Nephron (organoid): ENCODE results near the gene ILK.

ENCODE experiments used
- H3K27ac Mint-ChIP-seq, 3 experiments: 2 replicates each; pipeline ENCODE4 v1.8.0; 2020; ENCODE audit warnings: mixed read lengths in 3 of 3, mild to moderate bottlenecking in 2 of 3, moderate library complexity in 1 of 3
- H3K27me3 Mint-ChIP-seq: 2 replicates; pipeline ENCODE4 v1.8.0; 2021; ENCODE audit warnings: low read depth, mild to moderate bottlenecking, moderate library complexity, mixed read lengths
- H3K36me3 Mint-ChIP-seq: 2 replicates; pipeline ENCODE4 v1.8.0; 2020; ENCODE audit warnings: low read depth, mixed read lengths
- H3K4me1 Mint-ChIP-seq: 2 replicates; pipeline ENCODE4 v1.8.0; 2020; ENCODE audit warnings: mixed read lengths
- H3K4me3 Mint-ChIP-seq, 3 experiments: 2 replicates each; pipeline ENCODE4 v1.8.0; 2020; ENCODE audit warnings: mild to moderate bottlenecking in 3 of 3, mixed read lengths in 3 of 3, moderate library complexity in 2 of 3
- H3K9me3 Mint-ChIP-seq: 2 replicates; pipeline ENCODE4 v1.8.0; 2020; ENCODE audit warnings: mixed read lengths
- TF ChIP-seq, protein P1 (sequence below), 3 experiments: fragments of 200-600 bp; sonication (generic); IDR thresholded peaks; one replicate each; pipeline ENCODE4 v1.5.0; 2021; ENCODE audit warnings: antibody characterized with exemption in 3 of 3; ENCODE audit not compliant: unreplicated experiment in 3 of 3

Gene ILK

DNA sequence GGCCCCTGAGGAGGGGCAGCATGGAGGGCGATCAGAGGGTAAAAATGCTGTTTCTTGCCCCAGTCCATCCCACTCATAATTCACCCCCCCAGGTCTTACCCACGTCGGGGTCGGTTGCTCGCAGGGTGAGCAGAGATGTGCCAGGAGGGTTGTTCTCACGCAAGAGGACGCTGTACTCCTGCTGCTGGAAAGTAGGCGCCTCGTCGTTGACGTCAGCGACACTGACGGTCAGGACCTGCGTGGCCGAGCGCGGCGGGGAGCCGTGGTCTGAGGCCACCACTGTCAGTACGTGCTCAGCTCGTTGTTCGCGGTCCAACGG lies 26.0 kb downstream of the ILK start:
- peaks cover 9% of the 10 kb centered on the region for H3K27me3 Mint-ChIP-seq
- TF ChIP-seq, protein P1, sequence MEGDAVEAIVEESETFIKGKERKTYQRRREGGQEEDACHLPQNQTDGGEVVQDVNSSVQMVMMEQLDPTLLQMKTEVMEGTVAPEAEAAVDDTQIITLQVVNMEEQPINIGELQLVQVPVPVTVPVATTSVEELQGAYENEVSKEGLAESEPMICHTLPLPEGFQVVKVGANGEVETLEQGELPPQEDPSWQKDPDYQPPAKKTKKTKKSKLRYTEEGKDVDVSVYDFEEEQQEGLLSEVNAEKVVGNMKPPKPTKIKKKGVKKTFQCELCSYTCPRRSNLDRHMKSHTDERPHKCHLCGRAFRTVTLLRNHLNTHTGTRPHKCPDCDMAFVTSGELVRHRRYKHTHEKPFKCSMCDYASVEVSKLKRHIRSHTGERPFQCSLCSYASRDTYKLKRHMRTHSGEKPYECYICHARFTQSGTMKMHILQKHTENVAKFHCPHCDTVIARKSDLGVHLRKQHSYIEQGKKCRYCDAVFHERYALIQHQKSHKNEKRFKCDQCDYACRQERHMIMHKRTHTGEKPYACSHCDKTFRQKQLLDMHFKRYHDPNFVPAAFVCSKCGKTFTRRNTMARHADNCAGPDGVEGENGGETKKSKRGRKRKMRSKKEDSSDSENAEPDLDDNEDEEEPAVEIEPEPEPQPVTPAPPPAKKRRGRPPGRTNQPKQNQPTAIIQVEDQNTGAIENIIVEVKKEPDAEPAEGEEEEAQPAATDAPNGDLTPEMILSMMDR (IDR thresholded peaks at IDR 0.05; ENCODE audit: unreplicated experiment in 3 of 3): no peak
- H3K9me3 Mint-ChIP-seq: no peaks in the 10 kb centered on the region
- H3K4me3 Mint-ChIP-seq: no peak overlapping the region
- H3K4me1 Mint-ChIP-seq: no peaks in the 10 kb centered on the region
- no peak overlapping the region for H3K27ac Mint-ChIP-seq
- peaks cover 63% of the 10 kb centered on the region for H3K36me3 Mint-ChIP-seq

DNA sequence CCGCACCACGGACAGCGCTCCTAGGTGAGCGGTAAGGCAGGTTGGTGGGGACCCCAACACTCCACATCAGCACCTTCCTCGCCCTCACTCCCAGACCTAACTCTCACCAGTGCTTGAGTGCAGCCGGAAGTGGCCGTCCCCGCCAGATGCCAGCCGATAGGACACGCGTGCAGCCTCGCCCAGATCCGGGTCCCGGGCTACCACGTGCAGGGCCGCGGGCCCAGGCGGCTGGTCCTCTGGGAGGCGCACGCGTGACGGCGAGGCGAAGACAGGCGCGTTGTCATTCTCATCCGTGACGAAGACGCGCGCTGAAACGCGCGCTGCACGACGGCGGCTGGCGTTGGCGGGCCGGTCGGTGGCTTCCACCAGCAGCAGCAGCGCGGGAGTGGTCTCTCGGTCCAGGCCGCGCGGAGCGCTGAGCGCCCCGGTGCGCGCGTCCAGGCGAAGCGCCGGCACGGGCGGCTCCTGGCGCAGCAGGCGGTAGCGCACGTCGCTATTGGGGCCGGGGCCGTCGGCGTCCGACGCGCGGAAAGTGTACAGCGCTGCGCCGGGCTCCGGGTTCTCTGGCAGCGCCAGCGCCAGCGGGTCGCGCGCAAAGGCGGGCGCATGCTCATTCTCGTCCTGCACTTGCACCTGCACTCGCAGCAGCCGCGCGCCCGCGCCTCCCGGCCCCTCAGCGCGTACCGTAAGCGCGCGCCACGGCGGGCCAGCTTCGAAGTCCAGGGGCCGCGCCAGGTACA lies 26.5 kb downstream of the ILK start:
- TF ChIP-seq, protein P1 (IDR thresholded peaks at IDR 0.05; ENCODE audit: unreplicated experiment in 3 of 3): no peak
- H3K27ac Mint-ChIP-seq: no peak overlapping the region

DNA sequence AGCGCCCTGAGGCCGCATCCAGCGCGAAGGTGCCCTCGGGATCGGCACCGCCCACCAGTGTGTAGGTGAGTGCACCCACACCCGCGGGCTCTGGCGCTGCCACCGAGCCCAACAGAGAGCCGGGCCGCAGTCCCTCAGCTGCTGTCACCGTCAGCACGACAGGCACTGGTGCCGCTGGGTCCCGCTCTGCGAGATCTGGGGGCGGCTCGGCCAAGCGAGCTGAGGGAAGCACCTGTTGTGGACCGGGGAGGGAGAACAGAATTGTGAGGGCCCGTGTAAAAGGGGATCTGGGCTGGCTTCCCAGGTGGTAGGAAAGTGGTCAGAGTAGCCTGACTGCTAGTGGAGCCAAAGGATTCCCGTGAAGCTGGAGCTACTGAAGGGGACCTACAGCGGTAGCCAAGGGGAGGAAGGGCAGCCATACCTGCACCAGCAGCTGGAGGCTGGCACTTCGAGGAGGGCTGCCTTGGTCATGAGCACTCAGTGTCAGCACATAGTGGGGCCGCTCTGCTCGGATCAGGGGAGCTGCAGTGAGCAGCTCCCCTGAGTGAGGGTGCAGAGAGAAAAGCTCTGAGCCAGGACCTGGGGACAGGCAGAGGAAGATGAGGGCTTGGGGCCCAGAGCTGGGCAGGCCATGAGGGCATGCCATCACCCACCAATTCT lies 27.2 kb downstream of the ILK start:
- TF ChIP-seq, protein P1 (IDR thresholded peaks at IDR 0.05; ENCODE audit: unreplicated experiment in 3 of 3): no peak
- Mint-ChIP-seq H3K27me3 (peaks cover 9% of the 10 kb centered on the region), H3K36me3 (peaks cover 66% of the 10 kb centered on the region), H3K4me1 (no peaks in the 10 kb centered on the region), H3K27ac (no peak overlapping the region), H3K9me3 (no peaks in the 10 kb centered on the region), H3K4me3 (no peak overlapping the region)

More for the DNA sequence above, 26.5 kb downstream of the ILK start:
- H3K9me3 Mint-ChIP-seq: no peaks in the 10 kb centered on the region
- no peaks in the 10 kb centered on the region for H3K4me1 Mint-ChIP-seq
- no peak overlapping the region for H3K4me3 Mint-ChIP-seq
- peaks cover 9% of the 10 kb centered on the region for H3K27me3 Mint-ChIP-seq
- peaks cover 66% of the 10 kb centered on the region for H3K36me3 Mint-ChIP-seq

DNA sequence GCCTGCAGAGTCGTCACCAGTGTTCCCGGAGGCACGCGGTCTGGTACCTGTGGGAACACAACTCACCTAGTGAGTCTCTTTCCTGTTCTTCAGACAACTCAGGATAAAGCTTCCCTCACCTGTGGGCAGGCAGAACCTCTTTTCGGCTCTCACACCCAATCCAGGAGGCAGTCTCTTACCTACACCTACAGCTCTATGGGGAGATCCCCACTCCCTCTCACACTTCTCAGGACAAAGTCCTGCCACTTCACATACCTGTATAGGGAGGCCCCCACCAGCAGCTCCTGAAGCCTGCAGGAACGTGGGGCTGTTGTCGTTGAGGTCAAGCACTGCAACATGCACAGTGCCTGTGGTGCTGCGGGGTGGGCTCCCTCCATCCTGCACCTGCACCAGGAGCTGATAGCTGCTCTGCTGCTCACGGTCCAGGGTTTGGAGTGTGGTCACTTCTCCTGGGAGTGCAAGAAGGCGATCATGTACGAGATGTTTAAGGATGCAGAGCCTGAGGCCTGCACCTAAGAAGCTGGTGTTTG lies 27.9 kb downstream of the ILK start:
- TF ChIP-seq, protein P1 (IDR thresholded peaks at IDR 0.05; ENCODE audit: unreplicated experiment in 3 of 3): no peak
- H3K4me3 Mint-ChIP-seq: no peak overlapping the region
- H3K36me3 Mint-ChIP-seq: peaks cover 63% of the 10 kb centered on the region
- no peaks in the 10 kb centered on the region for H3K9me3 Mint-ChIP-seq
- H3K4me1 Mint-ChIP-seq: no peaks in the 10 kb centered on the region
- H3K27ac Mint-ChIP-seq: no peak overlapping the region
- H3K27me3 Mint-ChIP-seq: peaks cover 9% of the 10 kb centered on the region

DNA sequence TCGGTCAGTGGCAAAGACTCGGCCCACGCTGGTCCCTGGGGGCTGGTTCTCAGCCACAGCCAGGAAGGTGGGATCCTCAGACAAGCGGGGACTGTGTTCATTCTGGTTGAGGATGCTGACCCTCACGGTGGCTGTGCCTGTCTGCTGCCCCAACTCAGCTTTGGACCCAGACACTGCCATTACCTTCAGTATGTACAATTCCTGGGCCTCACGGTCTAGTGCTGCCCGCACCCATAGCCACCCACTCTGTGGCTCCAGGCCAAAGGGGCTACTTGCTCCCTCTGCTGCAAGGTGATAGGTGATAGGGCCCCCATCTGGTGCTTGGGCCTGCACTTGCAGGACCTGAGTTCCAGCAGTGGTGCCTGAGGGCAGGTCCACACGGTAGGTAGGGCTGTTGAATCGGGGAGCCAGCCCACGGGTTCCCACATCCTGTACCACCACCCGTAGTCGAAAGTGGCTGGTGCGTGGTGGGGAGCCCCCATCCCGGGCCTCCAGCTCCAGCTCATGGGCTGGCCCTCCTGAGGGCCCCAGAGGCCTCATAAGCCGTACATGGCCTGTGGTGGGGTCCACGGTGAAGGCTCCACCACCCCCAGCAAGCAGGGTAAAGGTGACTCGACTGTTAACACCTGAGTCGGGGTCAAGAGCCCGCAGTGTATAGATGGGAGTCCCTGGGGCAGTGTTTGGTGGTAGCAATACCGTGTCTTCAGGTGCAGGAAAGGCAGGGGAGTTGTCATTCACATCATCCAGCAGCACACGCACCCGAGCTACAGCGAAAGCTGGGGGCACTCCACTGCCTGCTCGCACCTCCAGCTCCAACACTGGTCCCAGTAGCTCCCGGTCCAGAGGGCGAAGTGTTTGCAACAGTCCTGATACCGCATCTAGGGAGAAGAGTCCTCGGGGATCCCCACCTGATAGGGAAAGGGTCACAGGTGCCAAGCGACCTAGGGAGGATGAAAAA lies 28.8 kb downstream of the ILK start:
- H3K27ac Mint-ChIP-seq: no peak overlapping the region
- H3K4me3 Mint-ChIP-seq: no peak overlapping the region
- TF ChIP-seq, protein P1 (IDR thresholded peaks at IDR 0.05; ENCODE audit: unreplicated experiment in 3 of 3): no peak
- no peaks in the 10 kb centered on the region for H3K9me3 Mint-ChIP-seq
- peaks cover 56% of the 10 kb centered on the region for H3K36me3 Mint-ChIP-seq
- H3K27me3 Mint-ChIP-seq: peaks cover 9% of the 10 kb centered on the region
- no peaks in the 10 kb centered on the region for H3K4me1 Mint-ChIP-seq
